Activated naive CD8-positive, alpha-beta T cell treated with anti-CD3 and anti-CD28 coated beads, Interleukin-2, amount 50 U/mL, for 24 hours (primary cell): Measurements from ENCODE around the gene NADK.

ENCODE experiments used
- ATAC-seq: fragments of 150-1000 bp; cut with Tn5 transposase; one replicate; pipeline ENCODE4 v1.10.0; 2021
- DNase-seq: peaks from one replicate; pipeline ENCODE4 v3.0.0; 2021
- H3K27ac Mint-ChIP-seq: one replicate; pipeline ENCODE4 v1.8.0; 2021; ENCODE audit warnings: mild to moderate bottlenecking, mixed read lengths
- H3K27me3 Mint-ChIP-seq: one replicate; pipeline ENCODE4 v1.8.0; 2021; ENCODE audit warnings: mixed read lengths
- H3K36me3 Mint-ChIP-seq: one replicate; pipeline ENCODE4 v1.8.0; 2021; ENCODE audit warnings: low read depth, mixed read lengths
- H3K4me1 Mint-ChIP-seq: one replicate; pipeline ENCODE4 v1.8.0; 2021; ENCODE audit warnings: mixed read lengths
- H3K4me3 Mint-ChIP-seq: one replicate; pipeline ENCODE4 v1.8.0; 2021; ENCODE audit warnings: mild to moderate bottlenecking, moderate library complexity, mixed read lengths
- H3K9me3 Mint-ChIP-seq: one replicate; pipeline ENCODE4 v1.8.0; 2021; ENCODE audit warnings: mixed read lengths

NADK gene, protein sequence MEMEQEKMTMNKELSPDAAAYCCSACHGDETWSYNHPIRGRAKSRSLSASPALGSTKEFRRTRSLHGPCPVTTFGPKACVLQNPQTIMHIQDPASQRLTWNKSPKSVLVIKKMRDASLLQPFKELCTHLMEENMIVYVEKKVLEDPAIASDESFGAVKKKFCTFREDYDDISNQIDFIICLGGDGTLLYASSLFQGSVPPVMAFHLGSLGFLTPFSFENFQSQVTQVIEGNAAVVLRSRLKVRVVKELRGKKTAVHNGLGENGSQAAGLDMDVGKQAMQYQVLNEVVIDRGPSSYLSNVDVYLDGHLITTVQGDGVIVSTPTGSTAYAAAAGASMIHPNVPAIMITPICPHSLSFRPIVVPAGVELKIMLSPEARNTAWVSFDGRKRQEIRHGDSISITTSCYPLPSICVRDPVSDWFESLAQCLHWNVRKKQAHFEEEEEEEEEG

DNA sequence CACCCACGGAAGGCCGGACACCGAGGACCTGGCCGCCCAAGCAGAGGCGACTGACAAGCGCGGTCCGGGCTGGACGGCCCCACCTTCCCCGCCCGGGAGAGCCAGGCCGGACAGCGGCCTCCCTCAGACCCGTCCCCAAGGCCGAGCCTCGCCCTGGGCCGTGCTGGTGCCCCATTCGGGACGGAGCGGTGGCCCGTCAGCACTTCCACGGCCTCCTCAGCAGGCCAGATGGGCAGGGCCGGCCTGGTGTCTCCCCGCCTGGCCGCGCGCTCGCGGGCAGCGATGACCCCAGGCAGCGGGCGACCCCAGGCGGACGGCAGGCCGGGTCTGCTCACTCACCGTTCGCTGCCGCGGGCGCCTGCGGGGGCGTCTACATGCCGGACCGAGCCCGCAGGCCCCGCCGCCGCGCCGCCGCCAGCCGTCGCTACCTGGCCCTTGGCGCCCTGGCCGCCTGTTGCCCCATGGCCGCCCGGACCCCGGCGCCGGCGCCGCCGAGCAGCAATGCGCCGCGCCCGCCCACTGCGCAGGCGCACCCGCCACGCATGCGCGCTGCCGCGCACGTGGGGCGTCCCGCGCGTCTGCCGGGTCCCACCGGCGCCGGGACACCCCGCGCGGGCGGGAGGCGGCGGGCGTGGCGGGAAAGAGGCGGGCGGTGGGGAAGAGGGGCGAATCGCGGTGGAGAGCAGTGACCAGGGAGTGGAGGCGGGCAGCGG, at the start of gene NADK:
NADK (minus strand) TSS at position 521 of the 713 bp plus-strand sequence. CDS start 13,064 bp downstream, outside the sequence.
- peak; percentile 35 for ATAC-seq
- H3K4me1 Mint-ChIP-seq, result peaks cover 72% of the 10 kb centered on the region
- peak within 1 kb of the TSS; percentile 88 for H3K4me3 Mint-ChIP-seq
- H3K9me3 Mint-ChIP-seq, result no peaks in the 10 kb centered on the region
- H3K36me3 Mint-ChIP-seq, result peaks cover 13% of the 10 kb centered on the region
- peak within 1 kb of the TSS; percentile 91 for H3K27ac Mint-ChIP-seq
- peaks cover 2% of the 10 kb centered on the region for H3K27me3 Mint-ChIP-seq
- peak; percentile 77 for DNase-seq

GRCh38 chr1:1827089-1827848, 49.0 kb upstream of the NADK start:
- peaks cover 34% of the 10 kb centered on the region for H3K4me1 Mint-ChIP-seq
- H3K9me3 Mint-ChIP-seq, result no peaks in the 10 kb centered on the region
- H3K27me3 Mint-ChIP-seq, result no peaks in the 10 kb centered on the region
- no peak overlapping the region for H3K4me3 Mint-ChIP-seq
- DNase-seq, result no peak
- peaks cover 22% of the 10 kb centered on the region for H3K36me3 Mint-ChIP-seq
- ATAC-seq, result no peak
- no peak overlapping the region for H3K27ac Mint-ChIP-seq

DNA sequence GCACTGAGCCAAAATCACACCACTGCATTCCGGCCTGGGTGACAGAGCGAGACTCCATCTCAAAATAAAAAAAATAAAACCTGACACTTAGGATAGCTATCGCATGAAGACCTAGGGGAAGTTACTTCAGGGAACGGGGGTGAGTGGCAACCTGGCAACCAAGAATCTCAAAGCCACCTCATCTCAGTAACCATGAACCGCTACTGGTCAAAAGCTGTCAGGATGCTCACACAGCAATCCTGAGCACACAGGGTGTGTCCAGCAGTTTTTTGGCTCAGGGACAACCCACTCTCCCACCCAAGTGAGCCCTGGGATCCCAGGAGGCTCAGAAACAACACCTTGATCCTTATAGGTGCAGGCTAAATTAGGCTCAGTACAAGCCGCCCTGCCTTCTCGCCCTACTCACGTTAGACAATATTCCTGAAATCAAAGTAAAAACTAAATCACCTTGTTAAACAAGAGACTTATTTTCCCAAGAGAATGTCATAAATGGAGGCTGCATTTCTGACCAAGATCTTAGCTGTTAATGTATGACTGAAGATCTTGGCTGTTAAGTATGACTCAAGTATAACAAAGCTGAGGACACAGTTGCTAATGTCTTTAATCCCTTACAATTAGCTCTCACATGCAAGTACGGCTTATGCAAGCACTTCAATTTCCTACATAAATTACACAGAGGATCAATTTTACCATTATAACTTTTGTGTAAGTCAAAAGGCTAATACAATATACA, 48.3 kb upstream of the NADK start:
- Mint-ChIP-seq H3K27ac (no peak overlapping the region), H3K36me3 (peaks cover 20% of the 10 kb centered on the region), H3K27me3 (no peaks in the 10 kb centered on the region), H3K9me3 (no peaks in the 10 kb centered on the region), H3K4me3 (no peak overlapping the region), H3K4me1 (peaks cover 34% of the 10 kb centered on the region)
- ATAC-seq (no peak), DNase-seq (no peak)

DNA sequence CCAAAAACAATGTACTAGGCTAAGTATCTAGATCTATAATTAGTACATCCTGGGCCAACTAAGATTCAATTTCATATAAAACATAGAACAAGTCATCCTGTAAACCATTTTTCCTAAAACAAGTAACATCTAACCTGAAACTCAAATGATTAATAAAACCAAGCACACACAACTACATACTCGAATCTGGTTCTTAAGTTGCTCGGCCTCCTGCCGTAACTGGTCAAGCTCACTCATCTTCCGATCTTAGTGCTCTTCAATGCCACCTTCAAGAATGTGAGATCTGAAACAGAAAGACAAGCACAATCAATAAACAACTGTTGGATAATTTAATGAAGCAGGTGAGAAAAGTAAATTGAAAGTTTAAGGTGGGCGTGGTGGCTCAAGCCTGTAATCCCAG, 46.9 kb upstream of the NADK start:
- ATAC-seq (no peak), DNase-seq (no peak)
- Mint-ChIP-seq H3K27ac (peak overlapping the region; percentile 7), H3K4me1 (peaks cover 34% of the 10 kb centered on the region), H3K4me3 (no peak overlapping the region), H3K36me3 (peaks cover 24% of the 10 kb centered on the region), H3K27me3 (no peaks in the 10 kb centered on the region), H3K9me3 (no peaks in the 10 kb centered on the region)

- H3K4me1 Mint-ChIP-seq, result peaks cover 3% of the 10 kb centered on the region
- no peak for DNase-seq
- H3K4me3 Mint-ChIP-seq, result no peak overlapping the region
- H3K9me3 Mint-ChIP-seq, result no peaks in the 10 kb centered on the region
- no peaks in the 10 kb centered on the region for H3K27me3 Mint-ChIP-seq
- no peak overlapping the region for H3K27ac Mint-ChIP-seq
- no peak for ATAC-seq
- H3K36me3 Mint-ChIP-seq, result peaks cover 31% of the 10 kb centered on the region
Observed at GRCh38 chr1:1819762-1820161, 41.5 kb upstream of the NADK start.

- ATAC-seq (no peak), DNase-seq (no peak)
- no peaks in the 10 kb centered on the region for H3K4me1 Mint-ChIP-seq
- no peak overlapping the region for H3K4me3 Mint-ChIP-seq
- no peaks in the 10 kb centered on the region for H3K27me3 Mint-ChIP-seq
- H3K9me3 Mint-ChIP-seq, result no peaks in the 10 kb centered on the region
- H3K36me3 Mint-ChIP-seq, result peaks cover 33% of the 10 kb centered on the region
- peak overlapping the region; percentile 16 for H3K27ac Mint-ChIP-seq
Observed at GRCh38 chr1:1817221-1817620, 39.0 kb upstream of the NADK start.

GRCh38 chr1:1815606-1816281, 37.5 kb upstream of the NADK start:
- H3K4me3 Mint-ChIP-seq, result no peak overlapping the region
- peak overlapping the region; percentile 73 for H3K27ac Mint-ChIP-seq
- H3K9me3 Mint-ChIP-seq, result no peaks in the 10 kb centered on the region
- H3K27me3 Mint-ChIP-seq, result no peaks in the 10 kb centered on the region
- DNase-seq (no peak), ATAC-seq (no peak)
- H3K4me1 Mint-ChIP-seq, result no peaks in the 10 kb centered on the region
- peaks cover 27% of the 10 kb centered on the region for H3K36me3 Mint-ChIP-seq

GRCh38 chr1:1809489-1809888, 31.2 kb upstream of the NADK start:
- DNase-seq (no peak), ATAC-seq (no peak)
- Mint-ChIP-seq H3K27me3 (no peaks in the 10 kb centered on the region), H3K36me3 (peaks cover 25% of the 10 kb centered on the region), H3K4me3 (no peak overlapping the region), H3K27ac (peak overlapping the region; percentile 56), H3K9me3 (no peaks in the 10 kb centered on the region), H3K4me1 (peaks cover 2% of the 10 kb centered on the region)

GRCh38 chr1:1808206-1808605, 29.9 kb upstream of the NADK start:
- peaks cover 2% of the 10 kb centered on the region for H3K4me1 Mint-ChIP-seq
- H3K27ac Mint-ChIP-seq, result no peak overlapping the region
- peaks cover 23% of the 10 kb centered on the region for H3K36me3 Mint-ChIP-seq
- ATAC-seq (no peak), DNase-seq (no peak)
- no peaks in the 10 kb centered on the region for H3K27me3 Mint-ChIP-seq
- H3K4me3 Mint-ChIP-seq, result no peak overlapping the region
- H3K9me3 Mint-ChIP-seq, result no peaks in the 10 kb centered on the region

GRCh38 chr1:1806890-1807289, 28.6 kb upstream of the NADK start:
- H3K36me3 Mint-ChIP-seq, result peaks cover 28% of the 10 kb centered on the region
- peak overlapping the region; percentile 31 for H3K27ac Mint-ChIP-seq

DNA sequence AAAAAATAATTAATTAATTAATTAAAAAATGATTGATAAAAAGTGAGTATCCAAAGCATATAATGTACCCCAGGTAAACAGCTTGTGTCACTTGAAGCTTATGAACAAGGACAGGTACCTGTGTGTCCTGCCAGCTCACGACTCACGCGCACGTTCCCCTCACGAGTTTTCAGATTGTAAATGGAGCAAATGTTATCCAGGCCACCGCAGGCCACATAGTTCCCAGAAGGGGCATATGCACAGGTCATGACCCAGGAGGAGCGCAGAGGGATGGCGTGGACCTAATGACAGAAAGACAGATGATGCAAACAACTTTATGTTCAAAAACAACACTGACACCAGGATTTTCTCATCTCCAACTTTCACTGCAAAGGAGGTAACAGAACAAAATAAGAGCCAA, 26.0 kb upstream of the NADK start:
- peak overlapping the region; percentile 2 for H3K27ac Mint-ChIP-seq
- H3K9me3 Mint-ChIP-seq, result no peaks in the 10 kb centered on the region
- H3K4me1 Mint-ChIP-seq, result peaks cover 16% of the 10 kb centered on the region
- H3K36me3 Mint-ChIP-seq, result peaks cover 41% of the 10 kb centered on the region
- DNase-seq (no peak), ATAC-seq (no peak)
- no peaks in the 10 kb centered on the region for H3K27me3 Mint-ChIP-seq
- H3K4me3 Mint-ChIP-seq, result no peak overlapping the region

More at GRCh38 chr1:1806890-1807289, 28.6 kb upstream of the NADK start:
- DNase-seq (no peak), ATAC-seq (peak; percentile 52)
- Mint-ChIP-seq H3K9me3 (no peaks in the 10 kb centered on the region), H3K4me3 (no peak overlapping the region), H3K27me3 (no peaks in the 10 kb centered on the region), H3K4me1 (peaks cover 5% of the 10 kb centered on the region)

- DNase-seq (no peak), ATAC-seq (no peak)
- Mint-ChIP-seq H3K27ac (no peak overlapping the region), H3K4me3 (no peak overlapping the region), H3K36me3 (peaks cover 39% of the 10 kb centered on the region), H3K27me3 (no peaks in the 10 kb centered on the region), H3K9me3 (no peaks in the 10 kb centered on the region), H3K4me1 (peaks cover 19% of the 10 kb centered on the region)
Observed at GRCh38 chr1:1802871-1803270, 24.6 kb upstream of the NADK start.

- Mint-ChIP-seq H3K27ac (peak overlapping the region; percentile 59), H3K36me3 (peaks cover 46% of the 10 kb centered on the region), H3K27me3 (no peaks in the 10 kb centered on the region), H3K4me3 (no peak overlapping the region), H3K9me3 (no peaks in the 10 kb centered on the region), H3K4me1 (peaks cover 20% of the 10 kb centered on the region)
- no peak for ATAC-seq
- DNase-seq, result no peak
Observed at GRCh38 chr1:1799716-1800115, 21.4 kb upstream of the NADK start.
